ENCODE data around the gene METTL6.

DNA sequence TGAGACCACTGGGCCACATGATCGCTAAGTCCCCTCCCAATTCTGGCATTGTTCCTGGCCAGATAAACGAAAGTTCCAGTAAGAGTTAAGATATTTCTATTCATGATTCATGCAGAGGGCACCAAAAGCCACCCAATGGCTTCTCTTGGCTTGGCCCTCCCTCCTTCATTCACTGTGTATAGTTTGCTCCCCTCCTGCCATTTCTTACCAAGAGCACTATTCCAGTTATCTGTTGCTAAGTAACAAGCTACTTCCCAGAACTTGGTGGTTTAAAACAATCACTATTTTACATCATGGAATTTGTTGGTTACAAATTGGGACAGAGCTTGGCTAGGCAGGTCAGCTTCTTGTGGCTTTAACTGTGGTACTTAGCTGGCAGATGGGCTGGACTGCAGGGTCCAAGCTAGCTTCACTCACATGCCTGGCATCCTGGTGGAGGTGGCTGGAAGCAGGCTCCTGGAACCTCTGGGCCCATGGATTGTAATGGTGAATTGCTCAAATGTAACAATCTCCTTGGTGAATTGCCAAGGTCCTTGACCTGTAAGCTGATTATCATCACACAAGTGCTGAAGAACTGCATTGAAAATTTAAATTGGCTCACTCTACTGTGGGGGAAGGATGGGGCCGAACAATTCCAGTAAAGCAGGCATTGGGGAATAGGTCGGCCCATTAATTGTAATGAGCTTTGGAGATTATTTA is 16.6 kb upstream of the METTL6 start:
- TF ChIP-seq POLR2A (IDR thresholded peaks at IDR 0.05) (no peak), POLR2AphosphoS5 (IDR thresholded peaks at IDR 0.05) (no peak)
